ENCODE data around the gene PTPN11.

- TF ChIP-seq, protein P1, sequence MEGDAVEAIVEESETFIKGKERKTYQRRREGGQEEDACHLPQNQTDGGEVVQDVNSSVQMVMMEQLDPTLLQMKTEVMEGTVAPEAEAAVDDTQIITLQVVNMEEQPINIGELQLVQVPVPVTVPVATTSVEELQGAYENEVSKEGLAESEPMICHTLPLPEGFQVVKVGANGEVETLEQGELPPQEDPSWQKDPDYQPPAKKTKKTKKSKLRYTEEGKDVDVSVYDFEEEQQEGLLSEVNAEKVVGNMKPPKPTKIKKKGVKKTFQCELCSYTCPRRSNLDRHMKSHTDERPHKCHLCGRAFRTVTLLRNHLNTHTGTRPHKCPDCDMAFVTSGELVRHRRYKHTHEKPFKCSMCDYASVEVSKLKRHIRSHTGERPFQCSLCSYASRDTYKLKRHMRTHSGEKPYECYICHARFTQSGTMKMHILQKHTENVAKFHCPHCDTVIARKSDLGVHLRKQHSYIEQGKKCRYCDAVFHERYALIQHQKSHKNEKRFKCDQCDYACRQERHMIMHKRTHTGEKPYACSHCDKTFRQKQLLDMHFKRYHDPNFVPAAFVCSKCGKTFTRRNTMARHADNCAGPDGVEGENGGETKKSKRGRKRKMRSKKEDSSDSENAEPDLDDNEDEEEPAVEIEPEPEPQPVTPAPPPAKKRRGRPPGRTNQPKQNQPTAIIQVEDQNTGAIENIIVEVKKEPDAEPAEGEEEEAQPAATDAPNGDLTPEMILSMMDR (IDR thresholded peaks at IDR 0.05), result no peak
- TF ChIP-seq POLR2AphosphoS5 (IDR thresholded peaks at IDR 0.05), result no peak
Observed at GRCh38 chr12:112443916-112444315, 25.2 kb downstream of the PTPN11 start.

Data from stomach (tissue), 4 donors.